Astrocyte of the spinal cord (primary cell): Measurements from ENCODE around the gene TTLL8.

ENCODE experiments used
- DNase-seq: peaks from one replicate; pipeline ENCODE4 v3.0.0; 2011; ENCODE audit warnings: low read depth, low spot score
- H3K4me3 ChIP-seq: 2 replicates; pipeline ENCODE4 v1.5.1; 2011; ENCODE audit warnings: low read depth, mild to moderate bottlenecking, low read length, moderate library complexity
- CTCF ChIP-seq: IDR thresholded peaks from 2 replicates; pipeline ENCODE4 v1.5.1; 2012; ENCODE audit warnings: low read depth, mild to moderate bottlenecking, low read length, inconsistent platforms
- in situ Hi-C: cut with HindIII; loops from 2 replicates; pipeline ENCODE4 v1.10.0; 2017; ENCODE audit warnings: low sequenced_read_pairs

TTLL8 gene

GRCh38 chr22:50014053-50014501 lies 44.0 kb downstream of the TTLL8 start:
- no peak for DNase-seq
- no peak for TF ChIP-seq CTCF
- no peak overlapping the region for H3K4me3 ChIP-seq
- in situ Hi-C loops, result no loop called here

- in situ Hi-C loops, result no loop called here
- no peak for DNase-seq
- H3K4me3 ChIP-seq, result no peak within 1 kb of the TSS
- TF ChIP-seq CTCF, result peak; percentile 27
Measured at GRCh38 chr22:50012211-50013181, 45.6 kb downstream of the TTLL8 start, which contains the start of gene IL17REL. IL17REL (minus strand) TSS chr22:50012765; CDS start chr22:50012646, 119 bp downstream.

GRCh38 chr22:50011447-50012210 lies 46.5 kb downstream of the TTLL8 start:
- TF ChIP-seq CTCF, result no peak
- DNase-seq, result no peak
- in situ Hi-C loops, result no loop called here
- no peak overlapping the region for H3K4me3 ChIP-seq

GRCh38 chr22:50010676-50011446 lies 47.2 kb downstream of the TTLL8 start:
- no peak overlapping the region for H3K4me3 ChIP-seq
- TF ChIP-seq CTCF, result no peak
- in situ Hi-C loops, result no loop called here
- DNase-seq, result no peak

GRCh38 chr22:50009765-50010675 lies 48.1 kb downstream of the TTLL8 start:
- H3K4me3 ChIP-seq, result no peak overlapping the region
- DNase-seq, result no peak
- in situ Hi-C loops, result no loop called here
- no peak for TF ChIP-seq CTCF
